ENCODE measurements around the gene BUD23. TPM values are rescaled to one million over a fixed set of nuclear protein-coding genes. Genes with fewer than 3 reads are reported as not detected.

The BUD23 gene
- total RNA-seq, 1 experiment from 2014 or later: 124 TPM

DNA sequence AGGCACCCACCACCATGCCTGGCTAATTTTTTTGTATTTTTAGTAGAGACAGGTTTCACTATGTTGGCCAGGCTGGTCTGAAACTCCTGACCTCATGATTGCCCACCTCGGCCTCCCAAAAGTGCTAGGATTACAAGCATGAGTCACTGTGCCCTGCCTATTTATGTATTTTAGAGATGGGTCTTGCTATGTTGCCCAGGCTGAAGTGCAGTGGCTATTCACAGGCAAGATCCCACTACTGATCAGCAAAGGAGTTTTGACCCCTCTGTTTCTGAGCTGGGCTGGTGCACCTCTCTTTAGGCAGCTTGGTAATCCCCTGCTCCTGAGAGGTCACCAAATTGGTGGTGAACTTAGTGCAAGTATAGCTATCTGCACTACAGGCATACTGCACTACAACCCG lies 49.0 kb downstream of the BUD23 start:
- peaks cover 4% of the 10 kb centered on the region; the same call in 1 of the 2 replicates for H4K20me1 ChIP-seq (ENCODE audit: low read length)
- no peaks in the 10 kb centered on the region for H3K9me2 ChIP-seq (replicated peaks; ENCODE audit: low read length)
- no peak for ATAC-seq
- TF ChIP-seq EZH2 (IDR thresholded peaks at IDR 0.05; ENCODE audit: low read length, unreplicated experiment) (no peak), CTCF (conservative IDR thresholded peaks at IDR 0.05; ENCODE audit: low read depth, low read length) (no peak), EZH2phosphoT487 (IDR thresholded peaks at IDR 0.05; ENCODE audit: borderline replicate concordance, low read length) (no peak)
- H2AFZ ChIP-seq (ENCODE audit: low read length): no peak overlapping the region
- H3K4me2 ChIP-seq (ENCODE audit: low read length): no peak overlapping the region
- DNase-seq: no peak
- H3K9ac ChIP-seq (ENCODE audit: low read length): no peak overlapping the region
- ChIA-PET CTCF (interaction anchor here (0.6 to 0.7 kb wide), 2 partner anchors 226 to 267 kb away, joined by 3 to 5 read pairs; no protein-coding TSS in a partner anchor), POLR2A (ENCODE audit: unreplicated experiment) (no interaction called here)
- peaks cover 5% of the 10 kb centered on the region for H3K79me2 ChIP-seq (ENCODE audit: low read length)
- no peaks in the 10 kb centered on the region for H3K27me3 ChIP-seq (ENCODE audit: low read length)
- H3K4me1 ChIP-seq (ENCODE audit: insufficient read depth, low read length): peaks cover 9% of the 10 kb centered on the region
- intact Hi-C loops (cut with micrococcal nuclease): no loop called here
- no peak overlapping the region for H3K4me3 ChIP-seq (ENCODE audit: low read length)
- BruUV-seq (replicated peaks): no TSS peak
- H3K36me3 ChIP-seq (ENCODE audit: low read depth, low read length): peaks cover 6% of the 10 kb centered on the region; the same call in 1 of the 2 replicates
- no peaks in the 10 kb centered on the region for H3F3A ChIP-seq (ENCODE audit: low read length, unreplicated experiment)
- no peak overlapping the region for H3K27ac ChIP-seq (ENCODE audit: low read length)
- H3K9me3 ChIP-seq (ENCODE audit: low read length): no peaks in the 10 kb centered on the region

DNA sequence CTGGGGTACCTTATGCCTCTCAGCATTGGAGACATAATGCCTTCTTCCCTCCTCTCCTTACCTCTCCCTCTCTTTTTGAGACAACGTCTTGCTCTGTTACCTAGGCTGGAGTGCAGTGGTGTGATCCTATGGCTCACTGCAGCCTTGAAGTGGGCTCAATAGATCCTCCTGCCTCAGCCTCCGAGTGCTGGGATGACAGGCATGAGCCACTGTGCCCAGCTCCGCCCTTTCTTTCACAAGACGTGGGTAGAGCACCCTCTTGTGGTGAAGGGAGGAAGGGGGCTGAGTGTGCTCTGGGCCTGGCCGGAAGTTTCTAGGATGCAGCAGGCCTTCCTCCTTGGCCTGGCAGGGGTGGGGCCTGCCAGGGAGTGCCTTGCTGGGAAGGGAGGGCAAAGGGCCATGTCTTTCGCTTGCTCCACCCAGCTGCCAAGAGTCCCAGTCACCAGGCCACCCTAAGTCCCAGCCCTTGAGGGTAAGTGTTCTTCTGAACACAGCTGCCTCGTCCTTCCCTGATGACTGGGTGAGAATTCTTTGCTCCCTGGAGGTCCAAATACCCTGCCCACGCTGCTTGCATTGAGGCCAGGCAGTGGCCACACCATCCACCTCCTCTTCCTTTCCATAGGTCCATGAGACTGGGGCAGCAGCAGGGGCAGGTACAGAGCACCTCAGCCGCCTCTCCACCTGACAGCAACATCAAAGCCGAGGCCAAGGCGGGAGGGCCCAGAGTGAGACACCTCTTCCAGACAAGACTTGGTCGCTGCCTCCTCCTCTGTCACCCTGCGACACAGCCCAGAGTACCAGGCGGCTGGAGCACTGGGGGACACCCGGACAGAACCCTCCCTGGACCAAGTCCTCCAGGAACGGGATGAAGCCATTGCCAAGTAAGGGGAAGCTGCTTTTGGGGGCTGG lies 51.5 kb downstream of the BUD23 start:
- BruUV-seq (replicated peaks): no TSS peak
- ATAC-seq: peak; percentile 65
- no peaks in the 10 kb centered on the region for H3K9me2 ChIP-seq (replicated peaks; ENCODE audit: low read length)
- TF ChIP-seq EZH2 (IDR thresholded peaks at IDR 0.05; ENCODE audit: low read length, unreplicated experiment) (no peak), CTCF (conservative IDR thresholded peaks at IDR 0.05; ENCODE audit: low read depth, low read length) (peak; percentile 90)
- H3K27me3 ChIP-seq (ENCODE audit: low read length): no peaks in the 10 kb centered on the region
- H3K4me1 ChIP-seq (ENCODE audit: insufficient read depth, low read length): peaks cover 18% of the 10 kb centered on the region
- H4K20me1 ChIP-seq (ENCODE audit: low read length): peaks cover 10% of the 10 kb centered on the region; the same call in 1 of the 2 replicates
- peak; percentile 94 for DNase-seq
- peak overlapping the region; percentile 36 for H3K27ac ChIP-seq (ENCODE audit: low read length)
- ChIA-PET CTCF (interaction anchor here (0.5 to 1.2 kb wide), 3 partner anchors 28 to 126 kb away, joined by 3 to 7 read pairs (median 4); no protein-coding TSS in a partner anchor), POLR2A (ENCODE audit: unreplicated experiment) (interaction anchor here (0.7 kb wide), 2 partner anchors 17 to 28 kb away, joined by 4 read pairs; no protein-coding TSS in a partner anchor)
- no peak overlapping the region for H3K4me3 ChIP-seq (ENCODE audit: low read length)
- no peaks in the 10 kb centered on the region for H3K9me3 ChIP-seq (ENCODE audit: low read length)
- no peaks in the 10 kb centered on the region for H3F3A ChIP-seq (ENCODE audit: low read length, unreplicated experiment)
- H3K36me3 ChIP-seq (ENCODE audit: low read depth, low read length): peaks cover 7% of the 10 kb centered on the region; the same call in 1 of the 2 replicates
- no peak overlapping the region for H2AFZ ChIP-seq (ENCODE audit: low read length)
- no peak overlapping the region for H3K9ac ChIP-seq (ENCODE audit: low read length)
- peaks cover 21% of the 10 kb centered on the region for H3K79me2 ChIP-seq (ENCODE audit: low read length)
- intact Hi-C loops (cut with micrococcal nuclease): loop anchor here (1.0 kb wide), 1 partner anchor 120 kb away; no protein-coding TSS in a partner anchor
- no peak overlapping the region for H3K4me2 ChIP-seq (ENCODE audit: low read length)

Data from PC-3 (cell line).